Measurements from ENCODE around the gene SIM2.

Gene SIM2

GRCh38 chr21:36676039-36676950, 22.6 kb upstream of the SIM2 start:
- no peak overlapping the region for H3K4me3 ChIP-seq (replicated peaks; ENCODE audit: insufficient read depth, low read length)
- TF ChIP-seq CTCF (IDR thresholded peaks at IDR 0.05; ENCODE audit: insufficient read depth, low read length) (no peak), REST (IDR thresholded peaks at IDR 0.05; ENCODE audit: insufficient replicate concordance, low read depth) (no peak), POLR2AphosphoS5 (IDR thresholded peaks at IDR 0.05; ENCODE audit: low read depth) (no peak), GABPA (IDR thresholded peaks at IDR 0.05; ENCODE audit: low read depth) (no peak), SPI1 (IDR thresholded peaks at IDR 0.05; ENCODE audit: borderline replicate concordance, low read depth) (no peak)

GRCh38 chr21:36677443-36677842, 21.5 kb upstream of the SIM2 start:
- no peak for DNase-seq (ENCODE audit: low read depth in 1 of 2, low spot score in 1 of 2)
- peaks cover 3% of the 10 kb centered on the region for H3K27me3 ChIP-seq (ENCODE audit: insufficient read depth, poor library complexity, severe bottlenecking)
- no peak overlapping the region for H3K4me3 ChIP-seq (replicated peaks; ENCODE audit: insufficient read depth, low read length)
- no peak overlapping the region for H3K27ac ChIP-seq (replicated peaks)
- no peak for TF ChIP-seq REST (IDR thresholded peaks at IDR 0.05; ENCODE audit: insufficient replicate concordance, low read depth)
- TF ChIP-seq POLR2AphosphoS5 (IDR thresholded peaks at IDR 0.05; ENCODE audit: low read depth): no peak
- TF ChIP-seq SPI1 (IDR thresholded peaks at IDR 0.05; ENCODE audit: borderline replicate concordance, low read depth): no peak
- TF ChIP-seq GABPA (IDR thresholded peaks at IDR 0.05; ENCODE audit: low read depth): no peak
- TF ChIP-seq CTCF (IDR thresholded peaks at IDR 0.05; ENCODE audit: insufficient read depth, low read length): no peak

More at GRCh38 chr21:36676039-36676950, 22.6 kb upstream of the SIM2 start:
- DNase-seq (ENCODE audit: low read depth in 1 of 2, low spot score in 1 of 2): no peak
- Histone ChIP-seq H3K27ac (replicated peaks) (no peak overlapping the region), H3K27me3 (ENCODE audit: insufficient read depth, poor library complexity, severe bottlenecking) (peaks cover 3% of the 10 kb centered on the region)

- no peak overlapping the region for H3K27ac ChIP-seq (replicated peaks)
- no peak for DNase-seq (ENCODE audit: low read depth in 1 of 2, low spot score in 1 of 2)
- TF ChIP-seq CTCF (IDR thresholded peaks at IDR 0.05; ENCODE audit: insufficient read depth, low read length) (no peak), REST (IDR thresholded peaks at IDR 0.05; ENCODE audit: insufficient replicate concordance, low read depth) (no peak), POLR2AphosphoS5 (IDR thresholded peaks at IDR 0.05; ENCODE audit: low read depth) (no peak), SPI1 (IDR thresholded peaks at IDR 0.05; ENCODE audit: borderline replicate concordance, low read depth) (no peak), GABPA (IDR thresholded peaks at IDR 0.05; ENCODE audit: low read depth) (no peak)
- H3K4me3 ChIP-seq (replicated peaks; ENCODE audit: insufficient read depth, low read length): no peak overlapping the region
- peaks cover 7% of the 10 kb centered on the region for H3K27me3 ChIP-seq (ENCODE audit: insufficient read depth, poor library complexity, severe bottlenecking)
Observed at GRCh38 chr21:36678538-36678937, 20.4 kb upstream of the SIM2 start.
